OCI-LY3 (cell line): ENCODE measurements around the gene POLR3K.

Experiments
- H2AFZ ChIP-seq: fragments of 200-600, 300-600 bp; shearing (Covaris generic); 2 replicates; pipeline ENCODE4 v1.6.0; 2014; ENCODE audit warnings: antibody characterized with exemption, low read depth, low read length
- H3K27ac ChIP-seq: fragments of 200-600, 300-600 bp; sonication (generic); 2 replicates; pipeline ENCODE4 v1.5.1; 2014; ENCODE audit warnings: mild to moderate bottlenecking, low read length, moderate library complexity, mixed read lengths
- H3K27me3 ChIP-seq: fragments of 200-600, 300-600 bp; sonication (generic); 2 replicates; pipeline ENCODE4 v1.6.1; 2014; ENCODE audit warnings: low read depth, low read length, mixed read lengths
- H3K36me3 ChIP-seq: fragments of 200-600, 300-600 bp; sonication (generic); replicated peaks from 2 replicates; pipeline ENCODE3; 2014; ENCODE audit warnings: low read depth, low read length, mixed read lengths
- H3K4me1 ChIP-seq: fragments of 300-600, 200-600 bp; sonication (generic); 2 replicates; pipeline ENCODE4 v1.6.1; 2014; ENCODE audit warnings: low read length, mixed read lengths
- H3K4me2 ChIP-seq: fragments of 200-600, 300-600 bp; sonication (generic); 2 replicates; pipeline ENCODE4 v1.6.1; 2014; ENCODE audit warnings: low read length, mixed read lengths
- H3K4me3 ChIP-seq: fragments of 300-600, 200-600 bp; sonication (generic); 2 replicates; pipeline ENCODE4 v1.5.1; 2014; ENCODE audit warnings: antibody characterized with exemption, mild to moderate bottlenecking, low read length, moderate library complexity
- H3K79me2 ChIP-seq: fragments of 300-600, 200-600 bp; shearing (Covaris generic); 2 replicates; pipeline ENCODE4 v1.6.1; 2014; ENCODE audit warnings: mild to moderate bottlenecking, low read length, mixed read lengths
- H3K9ac ChIP-seq: fragments of 300-600, 200-600 bp; shearing (Covaris generic); 2 replicates; pipeline ENCODE4 v1.6.0; 2014; ENCODE audit warnings: mild to moderate bottlenecking, low read length, moderate library complexity
- H3K9me3 ChIP-seq: fragments of 200-600, 300-600 bp; shearing (Covaris generic); 2 replicates; pipeline ENCODE4 v1.6.1; 2014; ENCODE audit warnings: low read length, mixed read lengths; ENCODE audit not compliant: insufficient read depth
- H4K20me1 ChIP-seq: fragments of 200-600, 300-600 bp; sonication (generic); 2 replicates; pipeline ENCODE4 v1.6.1; 2016; ENCODE audit warnings: low read length, mixed read lengths; ENCODE audit not compliant: insufficient read depth
- CTCF ChIP-seq: fragments of 200-600, 300-600 bp; sonication (generic); IDR thresholded peaks from 2 replicates; pipeline ENCODE4 v1.5.1; 2014; ENCODE audit warnings: antibody characterized with exemption, low read length, low read depth
- EZH2phosphoT487 ChIP-seq: fragments of 200-600 bp; shearing (Covaris generic); IDR thresholded peaks from 2 replicates; pipeline ENCODE4 v1.6.1; 2018; ENCODE audit warnings: antibody characterized with exemption, mixed run types, low read depth

Gene POLR3K

GRCh38 chr16:62283-62967 lies 9.0 kb upstream of the POLR3K start:
- Histone ChIP-seq H3K27me3 (0 out of 2 replicates have a peak, but pooled peaks cover under 1% of the 10 kb centered on the region), H3K27ac (no peak overlapping the region), H3K4me1 (peaks cover 6% of the 10 kb centered on the region), H3K4me3 (no peak overlapping the region), H3K4me2 (no peak overlapping the region), H3K9ac (no peak overlapping the region), H3K79me2 (no peaks in the 10 kb centered on the region), H3K36me3 (peaks cover 11% of the 10 kb centered on the region), H3K9me3 (no peaks in the 10 kb centered on the region), H4K20me1 (no peaks in the 10 kb centered on the region), H2AFZ (no peak overlapping the region)
- TF ChIP-seq CTCF = no peak
- TF ChIP-seq EZH2phosphoT487 = no peak

GRCh38 chr16:61879-62281 lies 8.5 kb upstream of the POLR3K start:
- no peak overlapping the region for H3K4me2 ChIP-seq
- TF ChIP-seq EZH2phosphoT487 = no peak
- TF ChIP-seq CTCF = no peak
- no peak overlapping the region for H3K4me3 ChIP-seq
- no peaks in the 10 kb centered on the region for H3K79me2 ChIP-seq
- no peaks in the 10 kb centered on the region for H3K27me3 ChIP-seq
- peaks cover 17% of the 10 kb centered on the region for H3K36me3 ChIP-seq
- H3K9ac ChIP-seq = no peak overlapping the region
- peaks cover 9% of the 10 kb centered on the region for H3K4me1 ChIP-seq
- no peaks in the 10 kb centered on the region for H4K20me1 ChIP-seq
- H2AFZ ChIP-seq = no peak overlapping the region
- H3K27ac ChIP-seq = no peak overlapping the region
- no peaks in the 10 kb centered on the region for H3K9me3 ChIP-seq

- Histone ChIP-seq H3K36me3 (peaks cover 23% of the 10 kb centered on the region), H3K4me1 (peaks cover 9% of the 10 kb centered on the region)
These were observed 7.8 kb upstream of the POLR3K start for GRCh38 chr16:60929-61878.

More at GRCh38 chr16:60929-61878, 7.8 kb upstream of the POLR3K start:
- Histone ChIP-seq H3K79me2 (no peaks in the 10 kb centered on the region), H3K27me3 (no peaks in the 10 kb centered on the region), H3K4me2 (no peak overlapping the region), H3K9ac (no peak overlapping the region), H2AFZ (no peak overlapping the region), H4K20me1 (no peaks in the 10 kb centered on the region), H3K4me3 (no peak overlapping the region), H3K27ac (no peak overlapping the region), H3K9me3 (no peaks in the 10 kb centered on the region)
- TF ChIP-seq EZH2phosphoT487 (no peak), CTCF (no peak)
